HG02759 (cell line): ENCODE data around the gene ACACB.

Experiments used
- ATAC-seq: cut with Tn5 transposase; IDR thresholded peaks from one replicate; pipeline ENCODE4 v1.9.1; 2021; ENCODE audit warnings: mild to moderate bottlenecking, moderate library complexity; ENCODE audit not compliant: unreplicated experiment

Gene ACACB

GRCh38 chr12:109209082-109209481, 92.7 kb downstream of the ACACB start:
- no peak for ATAC-seq

GRCh38 chr12:109212460-109213115, 96.2 kb downstream of the ACACB start:
- no peak for ATAC-seq

- no peak for ATAC-seq
Measured at GRCh38 chr12:109214131-109214530, 97.7 kb downstream of the ACACB start.

- ATAC-seq: no peak
Measured at GRCh38 chr12:109218996-109219395, 102.6 kb downstream of the ACACB start.

- ATAC-seq: no peak
Measured at GRCh38 chr12:109219938-109220337, 103.6 kb downstream of the ACACB start.

GRCh38 chr12:109221277-109221931, 105.0 kb downstream of the ACACB start:
- ATAC-seq: no peak

- ATAC-seq: no peak
Measured at GRCh38 chr12:109222062-109222461, 105.7 kb downstream of the ACACB start.

- no peak for ATAC-seq
Measured at GRCh38 chr12:109222496-109222895, 106.1 kb downstream of the ACACB start.

GRCh38 chr12:109223211-109223610, 106.8 kb downstream of the ACACB start:
- ATAC-seq: no peak

- no peak for ATAC-seq
Measured at GRCh38 chr12:109223868-109224267, 107.5 kb downstream of the ACACB start.

- ATAC-seq: no peak
Measured at GRCh38 chr12:109228664-109229063, 112.3 kb downstream of the ACACB start.

GRCh38 chr12:109230193-109230592, 113.8 kb downstream of the ACACB start:
- ATAC-seq: no peak

GRCh38 chr12:109232731-109233130, 116.3 kb downstream of the ACACB start:
- ATAC-seq: no peak

GRCh38 chr12:109234012-109234411, 117.6 kb downstream of the ACACB start:
- ATAC-seq: no peak

- ATAC-seq: no peak
Measured at GRCh38 chr12:109236257-109236656, 119.9 kb downstream of the ACACB start.

- ATAC-seq: no peak
Measured at GRCh38 chr12:109239179-109239578, 122.8 kb downstream of the ACACB start.

GRCh38 chr12:109239691-109240090, 123.3 kb downstream of the ACACB start:
- no peak for ATAC-seq

- ATAC-seq: no peak
Measured at GRCh38 chr12:109240365-109240764, 124.0 kb downstream of the ACACB start.

- ATAC-seq: no peak
Measured at GRCh38 chr12:109241936-109242335, 125.5 kb downstream of the ACACB start.

- no peak for ATAC-seq
Measured at GRCh38 chr12:109244073-109244472, 127.7 kb downstream of the ACACB start.

GRCh38 chr12:109246221-109246620, 129.8 kb downstream of the ACACB start:
- no peak for ATAC-seq

- ATAC-seq: no peak
Measured at GRCh38 chr12:109247831-109248654, 131.7 kb downstream of the ACACB start.
